DMS153 treated with DMSO at 0.1 percent for 48 hours (cell line): Measurements from ENCODE around the gene SGF29.
A peak's percentile ranks its signal among the peaks of the same experiment; 100 is the strongest.
"Not testable (repeated sequence)": the region's sequence is repeated elsewhere in the genome, so short reads cannot be mapped to it uniquely, and the experiment has no call there.

Experiments
- DNase-seq: peaks from one replicate; lab custom pipeline; 2025; ENCODE audit not compliant: unreplicated experiment; lab: John Stamatoyannopoulos, UW

Gene SGF29

GRCh38 chr16:28609631-28610594, 56.2 kb downstream of the SGF29 start, which contains the start of gene SULT1A1:
SULT1A1 (minus strand) TSS chr16:28610044; CDS start chr16:28608855, 1,189 bp downstream.
- DNase-seq: no peak

DNA sequence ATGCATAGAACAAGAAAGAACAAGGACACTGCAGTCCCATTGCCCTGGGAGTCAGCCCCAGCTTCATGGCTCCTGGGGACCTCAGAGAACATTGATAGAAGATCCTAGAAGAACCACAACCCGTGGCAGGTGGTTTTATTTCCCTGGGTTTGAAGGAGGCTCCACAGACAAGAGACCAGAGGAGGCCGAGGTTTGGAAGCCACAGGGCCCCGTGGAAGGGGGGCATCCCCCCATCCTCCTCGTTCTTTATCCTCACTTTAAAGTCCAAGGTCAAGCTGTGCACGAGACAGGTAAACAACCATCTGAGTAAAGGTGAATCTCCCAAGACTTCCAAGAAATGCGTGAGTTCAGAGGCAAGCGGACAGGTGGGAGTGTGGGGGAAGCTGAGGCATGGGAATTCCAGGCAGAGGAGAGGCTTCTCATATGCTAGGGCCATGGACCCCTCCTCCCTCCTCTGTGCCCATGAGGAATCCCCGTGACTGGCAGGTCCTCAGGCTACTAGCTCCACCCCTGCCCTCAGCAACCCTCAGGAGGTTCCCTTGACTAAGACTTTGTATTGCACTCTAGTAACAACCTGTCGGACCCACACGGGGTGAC, 57.0 kb downstream of the SGF29 start:
- DNase-seq: no peak

- not testable (repeated sequence) for DNase-seq
Measured at GRCh38 chr16:28612359-28613280, 58.9 kb downstream of the SGF29 start.

- not testable (repeated sequence) for DNase-seq
Measured at GRCh38 chr16:28613912-28614311, 60.2 kb downstream of the SGF29 start.

- not testable (repeated sequence) for DNase-seq
Measured at GRCh38 chr16:28614561-28614960, 60.8 kb downstream of the SGF29 start.

DNA sequence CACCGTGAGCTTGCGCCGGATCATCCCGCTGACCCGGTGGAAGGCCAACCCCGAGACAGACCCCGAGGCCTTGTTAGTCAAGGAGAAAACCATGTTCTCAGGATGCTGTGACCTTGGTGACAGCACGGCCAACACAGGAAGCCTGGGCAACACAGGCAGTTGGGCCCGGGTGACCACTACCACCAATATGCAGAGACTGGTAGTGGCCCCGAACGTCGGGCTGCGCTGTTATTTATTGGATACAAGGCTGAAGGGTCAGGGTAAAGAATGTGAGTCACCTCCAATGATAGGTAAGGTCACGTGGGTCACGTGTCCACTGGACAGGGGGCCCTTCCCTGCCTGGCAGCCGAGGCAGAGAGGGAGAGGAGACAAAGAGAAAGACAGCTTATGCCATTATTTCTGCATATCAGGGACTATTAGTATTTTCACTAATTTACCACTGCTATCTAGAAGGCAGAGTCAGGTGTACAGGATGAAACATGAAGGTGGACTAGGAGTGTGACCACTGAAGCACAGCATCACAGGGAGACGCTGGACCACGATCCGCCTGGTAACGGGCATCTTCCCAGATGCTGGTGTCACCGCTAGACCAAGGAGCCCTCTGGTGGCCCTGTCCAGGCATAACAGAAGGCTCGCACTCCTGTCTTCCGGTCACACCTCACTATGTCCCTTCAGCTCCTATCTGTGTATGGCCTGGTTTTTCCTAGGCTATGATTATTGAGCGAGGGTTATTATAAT, 61.9 kb downstream of the SGF29 start:
- not testable (repeated sequence) for DNase-seq

DNA sequence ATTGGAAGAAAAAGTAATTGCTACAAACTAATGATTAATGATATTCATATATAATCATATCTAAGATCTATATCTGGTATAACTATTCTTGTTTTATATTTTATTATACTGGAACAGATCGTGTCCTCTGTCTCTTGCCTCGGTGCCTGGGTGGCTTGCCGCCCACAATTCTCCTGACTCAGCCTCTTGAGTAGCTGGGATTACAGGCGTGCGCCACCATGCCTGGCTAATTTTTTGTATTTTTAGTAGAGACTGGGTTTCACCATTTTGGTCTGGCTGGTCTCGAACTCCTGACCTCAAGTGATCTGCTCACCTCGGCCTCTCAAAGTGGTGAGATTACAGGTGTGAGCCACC, 62.5 kb downstream of the SGF29 start:
- DNase-seq: not testable (repeated sequence)

GRCh38 chr16:28616636-28617035, 62.9 kb downstream of the SGF29 start:
- no peak for DNase-seq

- DNase-seq: no peak
Measured at GRCh38 chr16:28617874-28618273, 64.2 kb downstream of the SGF29 start.

GRCh38 chr16:28620316-28620715, 66.6 kb downstream of the SGF29 start:
- not testable (repeated sequence) for DNase-seq

DNA sequence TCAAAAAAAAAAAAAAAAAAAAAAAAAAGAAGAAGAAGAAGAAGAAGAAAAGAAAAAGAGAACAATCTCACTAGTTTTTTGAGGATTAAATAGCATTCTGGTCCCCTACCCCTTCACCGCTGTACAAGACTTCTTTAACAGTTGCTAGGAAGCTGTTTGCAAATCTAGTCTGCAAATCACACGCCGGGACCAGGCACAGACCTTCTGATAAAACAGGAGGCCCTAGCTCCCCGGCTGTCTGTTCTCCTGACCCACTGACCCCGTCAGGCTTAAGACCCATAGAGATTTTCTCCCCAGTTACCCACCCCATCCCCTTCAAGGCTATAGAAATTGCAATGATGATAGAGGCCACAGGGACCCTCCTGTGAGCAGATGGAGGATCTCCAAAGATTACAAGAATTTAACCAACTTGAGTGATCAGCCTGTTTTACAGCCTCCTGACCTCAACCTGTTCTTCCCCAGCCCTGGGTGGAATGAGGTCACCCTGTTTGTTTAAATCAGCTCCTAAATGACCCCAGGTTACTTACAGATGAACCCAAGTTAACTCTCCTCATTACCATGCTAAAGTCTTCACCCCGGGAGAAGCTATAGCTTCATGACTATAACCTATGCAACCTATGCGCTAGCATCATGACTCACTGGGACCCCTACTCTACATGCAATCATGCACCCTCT, 67.9 kb downstream of the SGF29 start:
- no peak for DNase-seq

DNA sequence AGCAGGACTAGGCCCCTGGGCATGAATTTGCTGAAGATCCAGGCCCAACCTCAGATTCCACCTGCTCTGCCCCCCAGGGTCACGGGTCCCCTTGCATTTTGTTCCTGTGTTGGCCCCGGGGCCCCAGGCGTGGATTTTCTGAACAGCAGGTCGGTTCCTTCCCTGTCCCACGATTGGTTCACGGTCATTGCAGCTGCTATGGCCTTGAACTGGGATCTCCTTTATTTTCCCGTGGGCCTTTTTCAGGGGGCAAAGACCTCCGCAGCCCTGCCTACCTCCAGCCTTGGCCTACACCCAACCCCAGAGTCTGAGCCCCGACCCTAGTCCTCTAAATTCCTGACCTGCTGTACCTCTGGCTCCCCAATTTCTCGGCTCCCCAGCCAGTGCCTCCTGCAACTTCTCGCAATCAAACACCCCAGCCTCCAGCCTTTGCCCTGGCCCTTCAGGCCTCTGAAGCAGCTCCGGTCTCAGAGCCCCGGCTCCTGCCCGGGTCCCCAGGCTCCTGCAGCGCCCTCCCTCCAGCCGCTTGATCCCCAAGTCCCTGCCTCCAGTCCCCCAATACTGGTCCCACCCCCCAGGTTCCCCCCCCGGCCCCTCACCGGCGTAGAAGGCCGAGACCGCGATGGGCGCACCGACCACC, 68.9 kb downstream of the SGF29 start:
- not testable (repeated sequence) for DNase-seq

GRCh38 chr16:28623172-28623711, 69.5 kb downstream of the SGF29 start:
- DNase-seq: peak; percentile 46

- not testable (repeated sequence) for DNase-seq
Measured at GRCh38 chr16:28630905-28631304, 77.2 kb downstream of the SGF29 start.

DNA sequence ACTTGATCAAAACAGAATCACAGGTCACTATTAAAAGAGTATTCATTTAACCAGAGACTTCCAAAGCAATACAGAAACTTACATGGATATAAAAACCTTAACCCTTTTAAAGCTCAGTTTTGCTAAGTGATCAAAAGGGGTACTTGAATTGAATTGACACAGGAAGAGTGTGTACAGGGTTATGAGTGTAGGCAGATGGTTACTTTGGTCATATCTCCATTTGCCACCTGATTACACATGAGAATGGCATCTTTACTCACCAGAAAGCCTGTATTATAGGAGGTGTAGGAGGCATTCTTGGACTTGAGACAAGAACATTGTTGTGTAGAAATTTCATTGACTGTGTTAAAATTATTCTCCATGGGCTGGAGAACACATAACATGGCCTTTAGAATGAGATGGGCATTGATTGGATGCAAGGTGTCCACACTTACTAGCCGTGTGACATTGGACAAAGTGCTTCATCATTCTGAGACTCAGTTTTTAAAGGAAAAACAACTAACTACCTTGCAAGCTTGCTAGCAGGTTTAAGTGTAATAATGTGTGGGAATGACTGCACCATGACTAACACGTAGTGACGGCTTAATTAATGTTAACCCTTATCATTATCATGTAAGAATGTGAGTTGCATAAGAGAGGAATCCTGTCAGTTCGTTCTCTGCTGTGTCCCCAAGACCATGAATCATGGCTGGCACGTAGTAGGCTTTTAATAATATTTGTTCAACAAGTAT, 82.5 kb downstream of the SGF29 start:
- not testable (repeated sequence) for DNase-seq

- not testable (repeated sequence) for DNase-seq
Measured at GRCh38 chr16:28637765-28638164, 84.0 kb downstream of the SGF29 start, which contains the start of gene NPIPB8. NPIPB8 (plus strand) TSS chr16:28638065; CDS start chr16:28638361, 296 bp downstream.

GRCh38 chr16:28638359-28638758, 84.6 kb downstream of the SGF29 start:
- not testable (repeated sequence) for DNase-seq

GRCh38 chr16:28639959-28640358, 86.2 kb downstream of the SGF29 start:
- not testable (repeated sequence) for DNase-seq
